DMS153 treated with DMSO at 0.1 percent for 48 hours (cell line): ENCODE results near the gene PLD5.
"Not testable (repeated sequence)": the region's sequence is repeated elsewhere in the genome, so short reads cannot be mapped to it uniquely, and the experiment has no call there.

ENCODE experiments used
- DNase-seq: peaks from one replicate; lab custom pipeline; 2025; ENCODE audit not compliant: unreplicated experiment; lab: John Stamatoyannopoulos, UW

Gene PLD5

DNA sequence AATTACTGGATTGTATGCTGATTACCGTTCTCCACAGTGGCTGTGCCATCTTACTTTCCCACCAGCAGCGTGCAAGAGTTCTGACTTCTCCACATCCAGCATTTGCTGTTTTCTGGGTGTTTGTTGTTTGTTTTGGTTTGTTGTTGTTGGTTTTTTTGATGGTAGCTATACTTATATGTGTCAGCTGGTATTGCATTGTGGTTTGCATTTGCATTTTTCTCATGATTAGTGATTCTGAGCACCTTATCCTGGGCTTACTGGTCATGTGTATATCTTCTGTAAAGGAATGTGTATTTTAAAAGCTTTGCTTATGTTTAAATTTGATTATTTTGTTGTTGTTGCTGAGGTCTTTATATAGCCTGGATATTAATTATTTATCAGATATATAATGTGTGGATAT, 458.7 kb downstream of the PLD5 start:
- DNase-seq: no peak

GRCh38 chr1:242062271-242062670, 462.2 kb downstream of the PLD5 start:
- DNase-seq: no peak

DNA sequence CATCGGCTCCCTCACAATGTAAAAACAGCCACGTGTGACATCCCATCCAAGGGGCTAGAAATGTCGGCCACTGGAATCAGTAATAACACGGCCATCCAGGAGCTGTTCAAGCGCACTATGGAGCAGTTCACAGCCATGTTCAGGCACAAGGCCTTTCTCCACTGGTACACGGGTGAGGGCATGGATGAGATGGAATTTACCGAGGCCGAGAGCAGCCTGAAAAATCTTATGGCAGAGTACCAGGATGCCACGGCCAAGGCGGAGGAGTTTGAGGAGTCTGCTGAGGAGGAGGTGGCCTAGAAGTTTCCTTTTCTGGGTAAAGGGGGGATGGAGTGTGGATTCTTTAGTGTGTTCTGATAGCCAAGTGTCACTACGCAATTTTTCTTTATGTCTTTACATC, 464.5 kb downstream of the PLD5 start:
- no peak for DNase-seq

- not testable (repeated sequence) for DNase-seq
Observed at GRCh38 chr1:242058582-242058981, 465.9 kb downstream of the PLD5 start.

- not testable (repeated sequence) for DNase-seq
Observed at GRCh38 chr1:242058181-242058580, 466.3 kb downstream of the PLD5 start.

DNA sequence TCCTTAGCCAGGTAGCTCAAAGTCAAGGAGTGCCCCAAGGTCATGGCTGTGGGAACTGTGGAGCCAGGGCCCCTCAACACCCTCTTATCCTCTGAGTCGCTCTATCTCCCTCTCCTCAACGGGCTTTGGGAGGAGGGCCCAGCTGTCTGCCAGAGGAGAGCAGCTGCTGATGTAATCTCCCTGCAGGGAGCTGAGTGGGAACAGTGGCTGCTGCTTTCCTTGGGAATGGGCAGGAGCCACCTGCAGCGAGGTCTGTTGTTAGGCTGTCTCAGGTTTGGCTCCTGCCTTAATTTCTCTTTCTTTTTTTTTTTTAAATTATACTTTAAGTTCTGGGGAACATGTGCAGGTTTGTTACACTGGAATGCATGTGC, 466.8 kb downstream of the PLD5 start:
- no peak for DNase-seq

GRCh38 chr1:242056988-242057744, 467.3 kb downstream of the PLD5 start:
- DNase-seq: no peak

GRCh38 chr1:242055749-242056320, 468.7 kb downstream of the PLD5 start:
- no peak for DNase-seq

DNA sequence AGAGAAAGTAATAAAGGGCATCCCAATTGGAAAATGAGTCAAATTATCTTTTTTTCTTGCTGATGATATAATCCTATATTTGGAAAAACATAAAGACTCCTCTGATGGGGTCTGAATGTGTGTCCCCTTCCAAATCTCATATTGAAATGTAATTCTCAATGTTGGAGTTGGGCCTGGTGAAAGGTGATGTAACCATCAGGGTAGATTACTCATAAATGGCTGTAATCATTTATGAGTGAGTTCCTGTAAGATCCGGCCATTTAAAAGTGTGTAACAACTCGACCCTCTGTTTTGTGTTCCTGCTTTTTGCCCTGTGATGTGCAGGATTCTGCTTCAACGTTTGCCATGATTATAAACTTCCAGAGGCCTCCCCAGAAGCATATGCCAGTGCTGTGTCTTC, 481.3 kb downstream of the PLD5 start:
- no peak for DNase-seq

DNA sequence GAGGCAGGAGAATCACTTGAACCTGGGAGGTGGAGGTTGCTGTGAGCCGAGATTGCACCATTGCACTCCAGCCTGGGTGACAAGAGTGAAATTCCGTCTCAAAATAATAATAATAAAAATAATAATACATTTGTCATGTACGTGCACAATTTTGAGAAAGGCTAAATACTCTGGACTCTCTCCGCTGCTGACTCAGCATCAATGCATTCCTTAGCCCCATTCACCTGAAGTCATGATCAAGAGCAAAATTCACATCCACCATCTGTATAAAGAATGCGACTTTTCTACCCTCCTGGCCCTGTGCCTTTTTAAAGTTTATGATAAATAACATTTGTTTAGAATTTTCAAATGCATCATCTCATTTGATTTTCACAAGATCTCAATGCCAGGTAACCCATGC, 490.1 kb downstream of the PLD5 start:
- DNase-seq: no peak

DNA sequence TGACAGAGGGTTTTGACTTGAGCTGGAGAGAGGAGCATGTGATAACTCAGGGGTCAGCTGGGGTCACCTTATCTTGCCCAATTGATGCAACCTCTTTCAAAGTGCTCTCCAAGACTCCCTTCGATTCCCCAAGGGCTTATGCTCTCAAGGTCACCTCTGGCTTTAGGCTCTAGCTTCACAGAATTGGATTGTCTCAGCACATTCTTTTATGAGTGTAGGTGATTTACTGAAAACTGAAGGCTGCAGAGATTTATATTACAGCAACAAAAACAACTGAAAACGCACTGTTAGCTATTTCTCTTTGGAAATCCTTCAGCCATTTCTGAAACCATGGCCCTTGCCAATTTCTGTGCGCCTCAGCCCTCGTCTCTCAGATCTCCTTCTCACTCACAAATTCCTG, 491.1 kb downstream of the PLD5 start:
- no peak for DNase-seq
